OCI-LY3 (cell line): ENCODE results near the gene ESD.

Experiments
- EZH2phosphoT487 ChIP-seq: fragments of 200-600 bp; shearing (Covaris generic); IDR thresholded peaks from 2 replicates; pipeline ENCODE4 v1.6.1; 2018; ENCODE audit warnings: antibody characterized with exemption, mixed run types, low read depth
- TF ChIP-seq, protein P1 (sequence below): fragments of 200-600, 300-600 bp; sonication (generic); IDR thresholded peaks from 2 replicates; pipeline ENCODE4 v1.5.1; 2014; ENCODE audit warnings: antibody characterized with exemption, low read length, low read depth

- TF ChIP-seq, protein P1, sequence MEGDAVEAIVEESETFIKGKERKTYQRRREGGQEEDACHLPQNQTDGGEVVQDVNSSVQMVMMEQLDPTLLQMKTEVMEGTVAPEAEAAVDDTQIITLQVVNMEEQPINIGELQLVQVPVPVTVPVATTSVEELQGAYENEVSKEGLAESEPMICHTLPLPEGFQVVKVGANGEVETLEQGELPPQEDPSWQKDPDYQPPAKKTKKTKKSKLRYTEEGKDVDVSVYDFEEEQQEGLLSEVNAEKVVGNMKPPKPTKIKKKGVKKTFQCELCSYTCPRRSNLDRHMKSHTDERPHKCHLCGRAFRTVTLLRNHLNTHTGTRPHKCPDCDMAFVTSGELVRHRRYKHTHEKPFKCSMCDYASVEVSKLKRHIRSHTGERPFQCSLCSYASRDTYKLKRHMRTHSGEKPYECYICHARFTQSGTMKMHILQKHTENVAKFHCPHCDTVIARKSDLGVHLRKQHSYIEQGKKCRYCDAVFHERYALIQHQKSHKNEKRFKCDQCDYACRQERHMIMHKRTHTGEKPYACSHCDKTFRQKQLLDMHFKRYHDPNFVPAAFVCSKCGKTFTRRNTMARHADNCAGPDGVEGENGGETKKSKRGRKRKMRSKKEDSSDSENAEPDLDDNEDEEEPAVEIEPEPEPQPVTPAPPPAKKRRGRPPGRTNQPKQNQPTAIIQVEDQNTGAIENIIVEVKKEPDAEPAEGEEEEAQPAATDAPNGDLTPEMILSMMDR: no peak
- TF ChIP-seq EZH2phosphoT487: no peak
These were observed 47.0 kb downstream of the ESD start for GRCh38 chr13:46749951-46750350.
